HCT116 (cell line): ENCODE results near the gene TSC22D3.

ENCODE experiments used
- ATF3 ChIP-seq: IDR thresholded peaks from 2 replicates; pipeline ENCODE4 v1.6.1; 2012
- CBX3 ChIP-seq: IDR thresholded peaks from 2 replicates; pipeline ENCODE4 v1.6.1; 2012; ENCODE audit warnings: low read depth
- RAD21 ChIP-seq: IDR thresholded peaks from 2 replicates; pipeline ENCODE4 v1.6.1; 2012; ENCODE audit warnings: low read depth, mild to moderate bottlenecking
- SIN3A ChIP-seq: IDR thresholded peaks from 2 replicates; pipeline ENCODE4 v1.6.1; 2012; ENCODE audit warnings: low read depth
- TF ChIP-seq, protein P1 (sequence below), 3 experiments: fragments of 200-600 bp in 1 of 3; sonication (generic) in 1 of 3; IDR thresholded peaks in 2 of 3; conservative IDR thresholded peaks in 1 of 3; 2 replicates each; pipeline ENCODE4 v1.5.1; 2012 to 2017; ENCODE audit warnings: low read depth in 2 of 3, low read length in 2 of 3, antibody characterized with exemption in 1 of 3, borderline replicate concordance in 1 of 3, control low read depth in 1 of 3, mild to moderate bottlenecking in 1 of 3, mixed read lengths in 1 of 3, mixed run types in 1 of 3, moderate library complexity in 1 of 3; ENCODE audit not compliant: insufficient read depth in 1 of 3
- TF ChIP-seq, protein P2 (sequence below): IDR thresholded peaks from 2 replicates; pipeline ENCODE4 v1.6.1; 2012; ENCODE audit warnings: low read depth

GRCh38 chrX:107725761-107726555, 49.6 kb downstream of the TSC22D3 start:
- TF ChIP-seq SIN3A (no peak), CBX3 (no peak), ATF3 (no peak), RAD21 (no peak)
- TF ChIP-seq, protein P1, sequence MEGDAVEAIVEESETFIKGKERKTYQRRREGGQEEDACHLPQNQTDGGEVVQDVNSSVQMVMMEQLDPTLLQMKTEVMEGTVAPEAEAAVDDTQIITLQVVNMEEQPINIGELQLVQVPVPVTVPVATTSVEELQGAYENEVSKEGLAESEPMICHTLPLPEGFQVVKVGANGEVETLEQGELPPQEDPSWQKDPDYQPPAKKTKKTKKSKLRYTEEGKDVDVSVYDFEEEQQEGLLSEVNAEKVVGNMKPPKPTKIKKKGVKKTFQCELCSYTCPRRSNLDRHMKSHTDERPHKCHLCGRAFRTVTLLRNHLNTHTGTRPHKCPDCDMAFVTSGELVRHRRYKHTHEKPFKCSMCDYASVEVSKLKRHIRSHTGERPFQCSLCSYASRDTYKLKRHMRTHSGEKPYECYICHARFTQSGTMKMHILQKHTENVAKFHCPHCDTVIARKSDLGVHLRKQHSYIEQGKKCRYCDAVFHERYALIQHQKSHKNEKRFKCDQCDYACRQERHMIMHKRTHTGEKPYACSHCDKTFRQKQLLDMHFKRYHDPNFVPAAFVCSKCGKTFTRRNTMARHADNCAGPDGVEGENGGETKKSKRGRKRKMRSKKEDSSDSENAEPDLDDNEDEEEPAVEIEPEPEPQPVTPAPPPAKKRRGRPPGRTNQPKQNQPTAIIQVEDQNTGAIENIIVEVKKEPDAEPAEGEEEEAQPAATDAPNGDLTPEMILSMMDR (IDR thresholded peaks at IDR 0.05 in 2 of 3, conservative IDR thresholded peaks at IDR 0.05 in 1 of 3; ENCODE audit: borderline replicate concordance in 1 of 3, insufficient read depth in 1 of 3, low read depth in 2 of 3, low read length in 2 of 3), result no peak
- TF ChIP-seq, protein P2, sequence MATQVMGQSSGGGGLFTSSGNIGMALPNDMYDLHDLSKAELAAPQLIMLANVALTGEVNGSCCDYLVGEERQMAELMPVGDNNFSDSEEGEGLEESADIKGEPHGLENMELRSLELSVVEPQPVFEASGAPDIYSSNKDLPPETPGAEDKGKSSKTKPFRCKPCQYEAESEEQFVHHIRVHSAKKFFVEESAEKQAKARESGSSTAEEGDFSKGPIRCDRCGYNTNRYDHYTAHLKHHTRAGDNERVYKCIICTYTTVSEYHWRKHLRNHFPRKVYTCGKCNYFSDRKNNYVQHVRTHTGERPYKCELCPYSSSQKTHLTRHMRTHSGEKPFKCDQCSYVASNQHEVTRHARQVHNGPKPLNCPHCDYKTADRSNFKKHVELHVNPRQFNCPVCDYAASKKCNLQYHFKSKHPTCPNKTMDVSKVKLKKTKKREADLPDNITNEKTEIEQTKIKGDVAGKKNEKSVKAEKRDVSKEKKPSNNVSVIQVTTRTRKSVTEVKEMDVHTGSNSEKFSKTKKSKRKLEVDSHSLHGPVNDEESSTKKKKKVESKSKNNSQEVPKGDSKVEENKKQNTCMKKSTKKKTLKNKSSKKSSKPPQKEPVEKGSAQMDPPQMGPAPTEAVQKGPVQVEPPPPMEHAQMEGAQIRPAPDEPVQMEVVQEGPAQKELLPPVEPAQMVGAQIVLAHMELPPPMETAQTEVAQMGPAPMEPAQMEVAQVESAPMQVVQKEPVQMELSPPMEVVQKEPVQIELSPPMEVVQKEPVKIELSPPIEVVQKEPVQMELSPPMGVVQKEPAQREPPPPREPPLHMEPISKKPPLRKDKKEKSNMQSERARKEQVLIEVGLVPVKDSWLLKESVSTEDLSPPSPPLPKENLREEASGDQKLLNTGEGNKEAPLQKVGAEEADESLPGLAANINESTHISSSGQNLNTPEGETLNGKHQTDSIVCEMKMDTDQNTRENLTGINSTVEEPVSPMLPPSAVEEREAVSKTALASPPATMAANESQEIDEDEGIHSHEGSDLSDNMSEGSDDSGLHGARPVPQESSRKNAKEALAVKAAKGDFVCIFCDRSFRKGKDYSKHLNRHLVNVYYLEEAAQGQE, result no peak
